Lower lobe of right lung (tissue), 2 donors: ENCODE measurements around the gene UBALD1. TPM values are rescaled to one million over a fixed set of nuclear protein-coding genes. Genes with fewer than 3 reads are reported as not detected.
"Not testable (repeated sequence)": the region's sequence is repeated elsewhere in the genome, so short reads cannot be mapped to it uniquely, and the experiment has no call there.

Experiments
- ATAC-seq, 2 donors: fragments of 200-7000 bp; cut with Tn5 transposase; one replicate each; pipeline ENCODE4 v1.9.1; 2020 to 2022; ENCODE audit warnings: mild to moderate bottlenecking in 2 of 2, moderate library complexity in 2 of 2
- DNase-seq: peaks from one replicate; pipeline ENCODE4 v3.0.0-alpha.2; 2020
- H3K27ac ChIP-seq: fragments of 200-600 bp; one replicate; pipeline ENCODE4 v1.8.0; 2022
- H3K27me3 ChIP-seq: fragments of 200-600 bp; one replicate; pipeline ENCODE4 v1.8.0; 2022; ENCODE audit warnings: low read depth
- H3K36me3 ChIP-seq: fragments of 200-600 bp; one replicate; pipeline ENCODE4 v1.8.0; 2022; ENCODE audit warnings: mild to moderate bottlenecking
- H3K4me1 ChIP-seq: fragments of 200-600 bp; one replicate; pipeline ENCODE4 v1.8.0; 2022
- H3K4me3 ChIP-seq: fragments of 200-600 bp; one replicate; pipeline ENCODE4 v1.8.0; 2022; ENCODE audit warnings: mild to moderate bottlenecking
- H3K9me3 ChIP-seq: fragments of 200-600 bp; one replicate; pipeline ENCODE4 v1.8.0; 2022
- CTCF ChIP-seq: fragments of 200-600 bp; IDR thresholded peaks from one replicate; pipeline ENCODE4 v1.8.0; 2022; ENCODE audit warnings: antibody characterized with exemption, mild to moderate bottlenecking
- intact Hi-C: fragments of 100-400 bp; cut with DNase I; formaldehyde crosslinking; loops from one replicate; pipeline ENCODE4 v1.11.0; 2022
- total RNA-seq: library from RNA; stranded (reverse); fragmentation: NEBNext Ultra II Directional; extraction: Animal tissue kit (Norgen Biotek cat#: 25700); gene quantifications from one replicate; pipeline ENCODE4 v1.2.1, GENCODE V29; 2021
- donor health status: DM: no; HTN: yes; CAD: no; lungs with severe emphysema.

The UBALD1 gene
- total RNA-seq, 1 donor from 2014 or later: 30.2 TPM

GRCh38 chr16:4654011-4654963 is 39.6 kb upstream of the UBALD1 start:
- intact Hi-C loops: no loop called here
- H3K27ac ChIP-seq: peak overlapping the region; percentile 76
- H3K4me3 ChIP-seq: no peak overlapping the region
- peak; percentile 88 to 89 for ATAC-seq
- no peaks in the 10 kb centered on the region for H3K27me3 ChIP-seq
- peak; percentile 88 for DNase-seq
- peaks cover 90% of the 10 kb centered on the region for H3K36me3 ChIP-seq
- peaks cover 45% of the 10 kb centered on the region for H3K4me1 ChIP-seq
- TF ChIP-seq CTCF: peak; percentile 13
- no peaks in the 10 kb centered on the region for H3K9me3 ChIP-seq

- Histone ChIP-seq H3K27ac (peak overlapping the region; percentile 73), H3K27me3 (no peaks in the 10 kb centered on the region), H3K36me3 (peaks cover 72% of the 10 kb centered on the region), H3K4me3 (no peak overlapping the region), H3K9me3 (no peaks in the 10 kb centered on the region), H3K4me1 (peaks cover 48% of the 10 kb centered on the region)
- DNase-seq (no peak), ATAC-seq (no peak)
- TF ChIP-seq CTCF: no peak
- intact Hi-C loops: no loop called here
Observed at GRCh38 chr16:4652561-4652960, 37.9 kb upstream of the UBALD1 start.

GRCh38 chr16:4651827-4652226 is 37.1 kb upstream of the UBALD1 start:
- intact Hi-C loops: no loop called here
- ATAC-seq: no peak
- H3K4me3 ChIP-seq: no peak overlapping the region
- H3K27me3 ChIP-seq: no peaks in the 10 kb centered on the region
- H3K27ac ChIP-seq: peak overlapping the region; percentile 73
- H3K36me3 ChIP-seq: peaks cover 65% of the 10 kb centered on the region
- no peak for TF ChIP-seq CTCF
- H3K4me1 ChIP-seq: peaks cover 48% of the 10 kb centered on the region
- no peaks in the 10 kb centered on the region for H3K9me3 ChIP-seq
- DNase-seq: no peak

- ATAC-seq, H3K27ac ChIP-seq, H3K27me3 ChIP-seq, H3K9me3 ChIP-seq, H3K4me3 ChIP-seq, intact Hi-C loops: not testable (repeated sequence)
- peak; percentile 79 for DNase-seq
- Histone ChIP-seq H3K4me1 (peaks cover 38% of the 10 kb centered on the region), H3K36me3 (peaks cover 56% of the 10 kb centered on the region)
- TF ChIP-seq CTCF: peak; percentile 72
Observed at GRCh38 chr16:4650443-4651074, 35.9 kb upstream of the UBALD1 start.

GRCh38 chr16:4649744-4650442 is 35.2 kb upstream of the UBALD1 start:
- ATAC-seq (no peak), DNase-seq (no peak)
- TF ChIP-seq CTCF: no peak
- H3K27me3 ChIP-seq: no peaks in the 10 kb centered on the region
- no peak overlapping the region for H3K4me3 ChIP-seq
- intact Hi-C loops: no loop called here
- peaks cover 54% of the 10 kb centered on the region for H3K36me3 ChIP-seq
- no peak overlapping the region for H3K27ac ChIP-seq
- H3K4me1 ChIP-seq: peaks cover 31% of the 10 kb centered on the region
- H3K9me3 ChIP-seq: no peaks in the 10 kb centered on the region
